HepG2 (cell line): ENCODE results near the gene DOHH. TPM values are rescaled to one million over a fixed set of nuclear protein-coding genes. Genes with fewer than 3 reads are reported as not detected.

Experiments
- ATAC-seq: fragments of 200-7000 bp; cut with Tn5 transposase; 3 replicates; pipeline ENCODE4 v1.9.1; 2020; ENCODE audit warnings: mild to moderate bottlenecking, moderate library complexity
- BruUV-seq: library from RNA; stranded (reverse); fragments of 400-500 nt; replicated peaks from 2 replicates; lab custom pipeline; 2021; lab: Mats Ljungman, UMichigan
- CTCF ChIA-PET: fragments of 300-600 bp; formaldehyde crosslinking; extraction: SDS; loops from one replicate; lab custom pipeline; 2021; ENCODE audit warnings: low total read pairs, inconsistent platforms, low intra/inter-chr PET ratio; lab: Yijun Ruan, JAX
- POLR2A ChIA-PET: fragments of 350-600 bp; sonication (Branson Sonifier 250); formaldehyde crosslinking; loops from one replicate; lab custom pipeline; 2020; ENCODE audit warnings: antibody characterized with exemption, inconsistent platforms; lab: Yijun Ruan, JAX
- DNase-seq: peaks from one replicate; pipeline ENCODE4 v3.0.0-alpha.2; 2015; ENCODE audit warnings: low spot score
- FAIRE-seq: peaks from 3 replicates; lab custom pipeline; 2011; peaks lifted over from hg19 to GRCh38; lab: Jason Lieb, UNC
- H2AFZ ChIP-seq: one replicate; pipeline ENCODE4 v1.6.1; 2011; ENCODE audit warnings: low read length, inconsistent platforms
- H3K27ac ChIP-seq: fragments of 300-600 bp; 3 replicates; pipeline ENCODE4 v1.8.0; 2011; ENCODE audit warnings: mixed run types, mild to moderate bottlenecking, mixed read lengths, low read length, inconsistent platforms; ENCODE audit not compliant: insufficient read depth; ENCODE audit errors: extremely low read length
- H3K27me3 ChIP-seq, 2 experiments: fragments of 200-600 bp in 1 of 2; 2 replicates in 1 of 2; 3 replicates in 1 of 2; pipeline versions ENCODE4 v1.6.0 to v1.8.0; 2011; ENCODE audit warnings: low read length in 2 of 2, mild to moderate bottlenecking in 2 of 2, moderate library complexity in 2 of 2, inconsistent platforms in 1 of 2; ENCODE audit not compliant: insufficient read depth in 2 of 2, control insufficient read depth in 1 of 2
- H3K36me3 ChIP-seq, 2 experiments: fragments of 200-600 bp in 1 of 2; replicated peaks in 1 of 2; 2 replicates in 1 of 2; 3 replicates in 1 of 2; pipeline versions ENCODE4 v1.5.1 to v1.8.0; 2011; ENCODE audit warnings: low read length in 2 of 2, inconsistent platforms in 1 of 2; ENCODE audit not compliant: insufficient read depth in 2 of 2, control insufficient read depth in 1 of 2
- H3K4me1 ChIP-seq: 2 replicates; pipeline ENCODE4 v1.5.1; 2012; ENCODE audit warnings: low read length, inconsistent platforms; ENCODE audit not compliant: insufficient read depth
- H3K4me2 ChIP-seq: 2 replicates; pipeline ENCODE4 v1.6.0; 2011; ENCODE audit warnings: low read depth, low read length, inconsistent platforms
- H3K4me3 ChIP-seq, 3 experiments: fragments of 200-600 bp in 1 of 3; sonication (generic), shearing (Covaris generic) in 1 of 3; replicated peaks in 1 of 3; 2 replicates each; pipeline ENCODE4 v1.5.1; 2011 to 2016; ENCODE audit warnings: low read length in 3 of 3, inconsistent platforms in 2 of 3, low read depth in 2 of 3, mild to moderate bottlenecking in 2 of 3, control low read depth in 1 of 3, mixed read lengths in 1 of 3; ENCODE audit not compliant: insufficient read depth in 1 of 3
- H3K79me2 ChIP-seq: one replicate; pipeline ENCODE4 v1.6.1; 2011; ENCODE audit warnings: low read length, inconsistent platforms; ENCODE audit not compliant: insufficient read depth
- H3K9ac ChIP-seq: 2 replicates; pipeline ENCODE4 v1.6.0; 2011; ENCODE audit warnings: mild to moderate bottlenecking, low read depth, low read length, inconsistent platforms; ENCODE audit not compliant: insufficient read depth
- H3K9me3 ChIP-seq: 2 replicates; pipeline ENCODE4 v1.5.1; 2012; ENCODE audit warnings: mild to moderate bottlenecking, low read length
- H4K20me1 ChIP-seq: 2 replicates; pipeline ENCODE4 v1.6.0; 2011; ENCODE audit warnings: inconsistent platforms, mild to moderate bottlenecking, low read length, moderate library complexity; ENCODE audit not compliant: insufficient read depth
- BORCS8-MEF2B ChIP-seq: sonication (generic); formaldehyde crosslinking; IDR thresholded peaks from 2 replicates; pipeline ENCODE4 v1.8.0; 2022; ENCODE audit warnings: mild to moderate bottlenecking, missing genetic modification reagents
- ZNF326 ChIP-seq: sonication (generic); formaldehyde crosslinking; IDR thresholded peaks from 2 replicates; pipeline ENCODE4 v1.4.0; 2020; ENCODE audit warnings: missing genetic modification reagents, borderline replicate concordance
- ZNF768 ChIP-seq: sonication (generic); formaldehyde crosslinking; IDR thresholded peaks from 2 replicates; pipeline ENCODE4 v1.4.0; 2020; ENCODE audit warnings: missing genetic modification reagents
- WGBS: methylation state at CpG from one replicate; pipeline ENCODE4 v1.1.6; 2017; ENCODE audit warnings: low lambda C conversion rate; 5-methylcytosine and 5-hydroxymethylcytosine counted together
- in situ Hi-C: cut with HindIII; loops from 2 replicates; pipeline ENCODE4 v1.10.0; 2017; ENCODE audit warnings: low pct_unique_long_range_greater_than_20kb; ENCODE audit not compliant: extremely low pct_ligation_motif_present
- intact Hi-C: fragments of 100-400 bp; cut with micrococcal nuclease; formaldehyde crosslinking; loops from one replicate; pipeline ENCODE4 v1.10.0; 2022; ENCODE audit not compliant: unreplicated experiment
- polyA plus RNA-seq, 8 experiments: library from polyadenylated mRNA; depleted of rRNA in 3 of 8; stranded (reverse) in 7 of 8; unstranded in 1 of 8; fragments of >200 nt; fragmentation: Illumina TruSeq in 4 of 8; extraction: Trizol in 4 of 8; gene quantifications; 2 replicates each; pipeline versions ENCODE4 v1.2.1 to v1.2.3, GENCODE V29; 2011 to 2016; ENCODE audit warnings: low read depth in 4 of 8, missing spikeins in 1 of 8, mixed read lengths in 1 of 8; ENCODE audit not compliant: insufficient read depth in 1 of 8
- total RNA-seq, 5 experiments: library from RNA; depleted of rRNA; stranded (reverse); fragments of >200 nt; fragmentation: Illumina TruSeq; extraction: Trizol; gene quantifications; 2 replicates each; pipeline ENCODE4 v1.2.3, GENCODE V29; 2016; ENCODE audit warnings: low read depth in 1 of 5

DOHH gene
- total and polyA plus RNA-seq, 2 of the 13 experiments (the other 11 are each of a cell fraction or from before 2014, with no cell fraction given), result 3.5 to 13.7 TPM

- 91% methylated on average over 18 of the region's 18 CpGs for WGBS
- Histone ChIP-seq H3K27me3 (no peaks in the 10 kb centered on the region), H3K36me3 (peaks cover 4 to 14% of the 10 kb centered on the region in 2 experiments; a peak in 3 of 5 replicates), H2AFZ (no peak overlapping the region), H3K27ac (no peak overlapping the region), H3K9me3 (no peaks in the 10 kb centered on the region), H4K20me1 (0 out of 2 replicates have a peak, but pooled peaks cover 2% of the 10 kb centered on the region), H3K9ac (no peak overlapping the region), H3K4me3 (no peak overlapping the region), H3K79me2 (no peaks in the 10 kb centered on the region), H3K4me1 (peaks cover 8% of the 10 kb centered on the region; the same call in 1 of the 2 replicates), H3K4me2 (no peak overlapping the region)
- ATAC-seq (no peak; the same call in 1 of the 3 replicates), FAIRE-seq (no peak), DNase-seq (no peak)
- peak; percentile 83; the same call in 1 of the 2 replicates for TF ChIP-seq ZNF768 (CRISPR knock-in tag)
- no peak for TF ChIP-seq BORCS8-MEF2B
- BruUV-seq, result no TSS peak
- ChIA-PET POLR2A (no interaction called here), CTCF (no interaction called here)
- in situ Hi-C loops (no loop called here), intact Hi-C loops (no loop called here)
Measured at GRCh38 chr19:3456925-3457527, 43.4 kb downstream of the DOHH start.

GRCh38 chr19:3455960-3456601 lies 44.4 kb downstream of the DOHH start:
- H3K27ac ChIP-seq, result no peak overlapping the region
- peaks cover 4 to 14% of the 10 kb centered on the region in 2 experiments; a peak in 3 of 5 replicates for H3K36me3 ChIP-seq
- H3K27me3 ChIP-seq, result no peaks in the 10 kb centered on the region
- in situ Hi-C loops (no loop called here), intact Hi-C loops (no loop called here)
- no peak overlapping the region for H3K4me3 ChIP-seq
- FAIRE-seq (no peak), ATAC-seq (no peak), DNase-seq (no peak)
- POLR2A ChIA-PET, result no interaction called here
- BruUV-seq, result no TSS peak
- no peaks in the 10 kb centered on the region for H3K9me3 ChIP-seq
- 0 out of 2 replicates have a peak, but pooled peaks cover 2% of the 10 kb centered on the region for H4K20me1 ChIP-seq
- H2AFZ ChIP-seq, result no peak overlapping the region
- no peak for TF ChIP-seq ZNF326 (CRISPR knock-in tag)
- peak; percentile 89 for TF ChIP-seq ZNF768 (CRISPR knock-in tag)
- H3K79me2 ChIP-seq, result no peaks in the 10 kb centered on the region
- CTCF ChIA-PET, result no interaction called here
- peaks cover 18% of the 10 kb centered on the region for H3K4me1 ChIP-seq
- no peak overlapping the region for H3K4me2 ChIP-seq
- 90% methylated on average over 25 of the region's 37 CpGs for WGBS
- no peak overlapping the region for H3K9ac ChIP-seq
